MM.1S (cell line): ENCODE results near the gene CYRIA.

ENCODE experiments used
- DNase-seq: peaks from one replicate; pipeline ENCODE4 v3.0.0-alpha.2; 2015
- H2AFZ ChIP-seq: fragments of 300-600 bp; sonication (generic); 2 replicates; pipeline ENCODE4 v1.6.0; 2016; ENCODE audit warnings: antibody characterized with exemption, low read length
- H3F3A ChIP-seq: fragments of 300-600 bp; sonication (generic); 2 replicates; pipeline ENCODE4 v1.6.1; 2016; ENCODE audit warnings: mild to moderate bottlenecking, antibody characterized with exemption, low read length, moderate library complexity, mixed read lengths; ENCODE audit not compliant: insufficient read depth
- H3K27ac ChIP-seq: fragments of 300-600 bp; sonication (generic); 2 replicates; pipeline ENCODE4 v1.5.1; 2016; ENCODE audit warnings: mild to moderate bottlenecking, low read length
- H3K27me3 ChIP-seq: fragments of 300-600 bp; sonication (generic); replicated peaks from 2 replicates; pipeline ENCODE4 v1.6.0; 2016; ENCODE audit warnings: low read length; ENCODE audit not compliant: insufficient read depth
- H3K36me3 ChIP-seq: fragments of 300-600 bp; sonication (generic); replicated peaks from 2 replicates; pipeline ENCODE4 v1.6.1; 2016; ENCODE audit warnings: mild to moderate bottlenecking, low read length, mixed read lengths; ENCODE audit not compliant: insufficient read depth
- H3K4me1 ChIP-seq: fragments of 300-600 bp; sonication (generic); 2 replicates; pipeline ENCODE4 v1.6.1; 2016; ENCODE audit warnings: low read length, mixed read lengths
- H3K4me2 ChIP-seq: fragments of 300-600 bp; sonication (generic); 2 replicates; pipeline ENCODE4 v1.6.0; 2016; ENCODE audit warnings: low read depth, low read length
- H3K4me3 ChIP-seq: fragments of 300-600 bp; sonication (generic); 2 replicates; pipeline ENCODE4 v1.5.1; 2016; ENCODE audit warnings: low read length, mixed read lengths
- H3K79me2 ChIP-seq: fragments of 300-600 bp; sonication (generic); 2 replicates; pipeline ENCODE4 v1.6.1; 2016; ENCODE audit warnings: mixed run types, low read length, mixed read lengths
- H3K9ac ChIP-seq: fragments of 300-600 bp; sonication (generic); 2 replicates; pipeline ENCODE4 v1.6.1; 2016; ENCODE audit warnings: low read length, mixed read lengths
- H3K9me2 ChIP-seq: fragments of 300-600 bp; sonication (generic); replicated peaks from 2 replicates; pipeline ENCODE4 v1.6.1; 2016; ENCODE audit warnings: mild to moderate bottlenecking, low read length, mixed read lengths; ENCODE audit not compliant: insufficient read depth
- H3K9me3 ChIP-seq: fragments of 300-600 bp; sonication (generic); replicated peaks from 2 replicates; pipeline ENCODE4 v1.6.1; 2016; ENCODE audit warnings: mild to moderate bottlenecking, low read length, mixed read lengths; ENCODE audit not compliant: insufficient read depth
- H4K20me1 ChIP-seq: fragments of 300-600 bp; sonication (generic); 2 replicates; pipeline ENCODE4 v1.6.1; 2016; ENCODE audit warnings: mild to moderate bottlenecking, low read length, moderate library complexity, mixed read lengths; ENCODE audit not compliant: insufficient read depth
- EZH2 ChIP-seq: fragments of 300-600 bp; sonication (generic); optimal IDR thresholded peaks from 2 replicates; pipeline ENCODE3; 2017; ENCODE audit warnings: low read depth, mild to moderate bottlenecking, antibody characterized with exemption, low read length, mixed read lengths
- EZH2phosphoT487 ChIP-seq: fragments of 300-600 bp; sonication (generic); IDR thresholded peaks from 2 replicates; pipeline ENCODE4 v1.6.1; 2018; ENCODE audit warnings: antibody characterized with exemption, low read length
- TF ChIP-seq, protein P1 (sequence below): fragments of 300-600 bp; sonication (generic); IDR thresholded peaks from 2 replicates; pipeline ENCODE4 v1.5.1; 2016; ENCODE audit warnings: antibody characterized with exemption, low read length, mixed read lengths

Gene CYRIA

DNA sequence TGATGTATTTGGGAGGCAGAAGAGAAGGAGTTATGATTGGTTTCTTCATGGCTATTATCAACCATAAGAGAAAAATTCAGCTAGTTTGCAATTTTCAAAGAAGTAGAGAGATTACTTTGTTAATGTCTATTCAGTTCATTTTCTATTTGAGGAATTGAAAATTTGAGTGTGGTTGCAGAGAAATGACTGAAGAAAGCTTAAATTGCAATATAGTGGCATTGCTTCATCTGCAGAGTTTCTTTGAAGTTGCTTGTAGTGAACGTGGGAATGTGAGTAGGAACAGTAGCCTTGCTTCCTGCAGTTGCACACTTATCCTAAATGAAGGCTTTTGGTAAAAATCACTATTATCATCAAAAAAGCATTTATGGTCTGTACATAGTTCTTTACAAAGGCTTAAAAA is 14.7 kb upstream of the CYRIA start:
- H3K27ac ChIP-seq: no peak overlapping the region

DNA sequence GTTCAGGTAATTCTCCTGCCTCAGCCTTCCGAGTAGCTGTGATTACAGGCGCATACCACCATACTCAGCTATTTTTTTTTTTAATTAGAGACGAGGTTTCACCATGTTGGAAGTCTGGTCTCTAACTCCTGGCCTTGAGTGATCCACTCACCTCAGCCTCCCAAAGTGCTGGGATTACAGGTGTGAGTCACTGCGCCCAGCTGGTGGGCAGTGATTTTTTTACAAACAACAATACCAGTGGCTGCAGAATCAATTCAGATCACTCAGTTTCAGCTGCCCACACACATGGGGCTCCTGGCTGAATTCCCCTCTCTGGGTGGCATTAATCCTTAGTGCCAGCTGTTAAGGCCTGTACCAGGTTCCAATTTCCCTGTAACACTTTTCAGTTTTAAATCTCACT is 13.3 kb upstream of the CYRIA start:
- H2AFZ ChIP-seq: no peak overlapping the region
- H3K4me3 ChIP-seq: no peak overlapping the region
- H3K9ac ChIP-seq: no peak overlapping the region
- no peaks in the 10 kb centered on the region for H3K4me1 ChIP-seq
- H3K27me3 ChIP-seq: no peaks in the 10 kb centered on the region
- no peaks in the 10 kb centered on the region for H4K20me1 ChIP-seq
- TF ChIP-seq, protein P1, sequence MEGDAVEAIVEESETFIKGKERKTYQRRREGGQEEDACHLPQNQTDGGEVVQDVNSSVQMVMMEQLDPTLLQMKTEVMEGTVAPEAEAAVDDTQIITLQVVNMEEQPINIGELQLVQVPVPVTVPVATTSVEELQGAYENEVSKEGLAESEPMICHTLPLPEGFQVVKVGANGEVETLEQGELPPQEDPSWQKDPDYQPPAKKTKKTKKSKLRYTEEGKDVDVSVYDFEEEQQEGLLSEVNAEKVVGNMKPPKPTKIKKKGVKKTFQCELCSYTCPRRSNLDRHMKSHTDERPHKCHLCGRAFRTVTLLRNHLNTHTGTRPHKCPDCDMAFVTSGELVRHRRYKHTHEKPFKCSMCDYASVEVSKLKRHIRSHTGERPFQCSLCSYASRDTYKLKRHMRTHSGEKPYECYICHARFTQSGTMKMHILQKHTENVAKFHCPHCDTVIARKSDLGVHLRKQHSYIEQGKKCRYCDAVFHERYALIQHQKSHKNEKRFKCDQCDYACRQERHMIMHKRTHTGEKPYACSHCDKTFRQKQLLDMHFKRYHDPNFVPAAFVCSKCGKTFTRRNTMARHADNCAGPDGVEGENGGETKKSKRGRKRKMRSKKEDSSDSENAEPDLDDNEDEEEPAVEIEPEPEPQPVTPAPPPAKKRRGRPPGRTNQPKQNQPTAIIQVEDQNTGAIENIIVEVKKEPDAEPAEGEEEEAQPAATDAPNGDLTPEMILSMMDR: no peak
- TF ChIP-seq EZH2: no peak
- no peak for DNase-seq
- H3K9me2 ChIP-seq: no peaks in the 10 kb centered on the region
- no peaks in the 10 kb centered on the region for H3K36me3 ChIP-seq
- no peak overlapping the region for H3K4me2 ChIP-seq
- H3F3A ChIP-seq: no peaks in the 10 kb centered on the region
- H3K9me3 ChIP-seq: no peaks in the 10 kb centered on the region
- H3K79me2 ChIP-seq: no peaks in the 10 kb centered on the region
- H3K27ac ChIP-seq: no peak overlapping the region

More for the DNA sequence above, 14.7 kb upstream of the CYRIA start:
- TF ChIP-seq, protein P1: no peak
- no peak for TF ChIP-seq EZH2phosphoT487
- no peak for TF ChIP-seq EZH2
- Histone ChIP-seq H3K36me3 (no peaks in the 10 kb centered on the region), H3K79me2 (no peaks in the 10 kb centered on the region), H3K9me2 (no peaks in the 10 kb centered on the region), H3K4me3 (no peak overlapping the region), H3F3A (no peaks in the 10 kb centered on the region), H3K27me3 (no peaks in the 10 kb centered on the region), H3K4me1 (no peaks in the 10 kb centered on the region), H2AFZ (no peak overlapping the region), H3K4me2 (no peak overlapping the region), H4K20me1 (no peaks in the 10 kb centered on the region), H3K9me3 (no peaks in the 10 kb centered on the region), H3K9ac (no peak overlapping the region)
- no peak for DNase-seq

DNA sequence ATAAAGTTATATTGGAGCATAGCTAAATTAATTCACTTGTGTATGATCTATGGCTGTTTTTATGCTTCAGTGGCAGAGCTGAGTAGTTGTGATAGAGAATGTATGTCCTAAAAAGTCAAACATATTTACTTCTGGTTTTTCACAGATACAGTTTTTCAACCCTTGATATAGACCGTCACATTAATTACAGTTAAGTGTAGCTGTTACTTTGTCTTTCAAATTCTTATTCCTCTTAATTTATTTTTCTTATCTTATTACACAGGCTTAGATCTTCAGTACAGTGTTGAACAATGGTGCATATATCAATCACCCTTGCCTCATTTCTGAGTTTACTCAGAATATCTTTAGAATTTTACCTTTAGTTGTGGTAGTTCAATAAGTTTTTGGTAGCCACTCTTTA is 12.2 kb upstream of the CYRIA start:
- no peak overlapping the region for H3K27ac ChIP-seq
- no peak overlapping the region for H2AFZ ChIP-seq
- no peaks in the 10 kb centered on the region for H3K9me2 ChIP-seq
- DNase-seq: no peak
- TF ChIP-seq EZH2 (no peak), EZH2phosphoT487 (no peak)
- H3K27me3 ChIP-seq: no peaks in the 10 kb centered on the region
- H3K9me3 ChIP-seq: no peaks in the 10 kb centered on the region
- no peaks in the 10 kb centered on the region for H3F3A ChIP-seq
- no peaks in the 10 kb centered on the region for H3K79me2 ChIP-seq
- H3K9ac ChIP-seq: no peak overlapping the region
- H3K4me1 ChIP-seq: no peaks in the 10 kb centered on the region
- H3K36me3 ChIP-seq: no peaks in the 10 kb centered on the region
- no peak overlapping the region for H3K4me2 ChIP-seq
- H3K4me3 ChIP-seq: no peak overlapping the region
- no peaks in the 10 kb centered on the region for H4K20me1 ChIP-seq

DNA sequence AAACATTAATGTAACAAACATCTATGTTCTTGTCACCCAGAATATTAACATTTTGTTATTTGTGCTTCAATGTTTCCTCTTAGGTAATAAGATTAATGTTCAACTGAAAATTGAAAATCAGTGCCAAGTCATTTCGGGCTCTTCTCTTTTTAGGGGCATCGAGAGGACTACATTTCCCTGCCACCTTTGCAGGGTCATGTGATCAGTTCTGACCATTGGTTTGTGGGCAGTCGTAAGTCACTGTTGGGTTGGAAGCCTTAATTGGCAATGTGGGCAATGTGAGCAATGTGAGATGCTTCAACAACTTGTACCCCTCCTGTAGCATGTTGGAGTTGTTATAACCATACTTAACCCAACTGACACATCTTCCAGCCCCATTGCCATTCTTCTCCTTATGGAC is 10.1 kb upstream of the CYRIA start:
- no peaks in the 10 kb centered on the region for H3K36me3 ChIP-seq
- no peaks in the 10 kb centered on the region for H3K27me3 ChIP-seq
- no peak for TF ChIP-seq EZH2
- TF ChIP-seq, protein P1: no peak
- no peak for TF ChIP-seq EZH2phosphoT487
- no peak for DNase-seq
- H3K9me2 ChIP-seq: no peaks in the 10 kb centered on the region
- H3K4me3 ChIP-seq: no peak overlapping the region
- H3K27ac ChIP-seq: no peak overlapping the region
- H3K9me3 ChIP-seq: no peaks in the 10 kb centered on the region
- no peak overlapping the region for H3K9ac ChIP-seq
- H3K79me2 ChIP-seq: no peaks in the 10 kb centered on the region
- no peaks in the 10 kb centered on the region for H4K20me1 ChIP-seq
- H2AFZ ChIP-seq: no peak overlapping the region
- H3K4me2 ChIP-seq: no peak overlapping the region
- H3K4me1 ChIP-seq: no peaks in the 10 kb centered on the region
- H3F3A ChIP-seq: no peaks in the 10 kb centered on the region
